B cell (primary cell): ENCODE results near the gene ATP5PB. TPM values are rescaled to one million over a fixed set of nuclear protein-coding genes. Genes with fewer than 3 reads are reported as not detected.

Experiments
- polyA plus RNA-seq: library from polyadenylated mRNA; depleted of rRNA; stranded (reverse); fragments of >200 nt; gene quantifications from 2 replicates; pipeline ENCODE4 v1.2.3, GENCODE V29; 2012
- small RNA-seq: library from RNA; depleted of rRNA; stranded (forward); fragments of <200 nt; gene quantifications from one replicate; pipeline ENCODE3, GENCODE V24; 2012; ENCODE audit warnings: low replicate concordance, low read depth; ENCODE audit not compliant: insufficient read length
- total RNA-seq, 2 donors: library from RNA; stranded (reverse); fragments of 120-200 nt in 1 of 2; gene quantifications; 1 replicate in 1 of 2; 2 replicates in 1 of 2; pipeline versions ENCODE4 v1.2.3 to v1.2.4, GENCODE V29; 2013 to 2022

ATP5PB gene
- total and polyA plus RNA-seq, 2 donors (not counting 1 experiment from before 2014, with no cell fraction given): 81.2 to 110 TPM

Small RNAs within 50 kb of the gene (small RNA-seq; reads per million reads assigned to genes)
- not detected for gene RF00019
- gene RNU6-792P: not detected

Other genes with a start within 250 kb of the ATP5PB start
- gene DENND2D, start 248.8 kb upstream of the ATP5PB start, total RNA-seq: 102 and 111 TPM in 2 replicates
- gene DENND2D, start 248.8 kb upstream of the ATP5PB start, polyA plus RNA-seq: 40.1 and 48.0 TPM in 2 replicates
- 6.8 and 9.2 TPM in 2 replicates for gene CHI3L2, start 221.8 kb upstream of the ATP5PB start, total RNA-seq
- gene CHI3L2, start 221.8 kb upstream of the ATP5PB start, polyA plus RNA-seq: 30.3 and 31.5 TPM in 2 replicates
- gene CHIA, start 158.6 kb upstream of the ATP5PB start, total RNA-seq: not detected in 2 replicates
- not detected in 2 replicates for gene CHIA, start 158.6 kb upstream of the ATP5PB start, polyA plus RNA-seq
- 3.3 and 5.4 TPM in 2 replicates for gene OVGP1, start 21.7 kb upstream of the ATP5PB start, total RNA-seq
- gene OVGP1, start 21.7 kb upstream of the ATP5PB start, polyA plus RNA-seq: 8.8 and 14.2 TPM in 2 replicates
- 40.5 and 41.4 TPM in 2 replicates for gene WDR77, start 208 bp upstream of the ATP5PB start, total RNA-seq
- 65.0 and 85.5 TPM in 2 replicates for gene WDR77, start 208 bp upstream of the ATP5PB start, polyA plus RNA-seq
- gene C1orf162, start 24.5 kb downstream of the ATP5PB start, total RNA-seq: 46.3 and 47.6 TPM in 2 replicates
- 64.8 and 91.3 TPM in 2 replicates for gene C1orf162, start 24.5 kb downstream of the ATP5PB start, polyA plus RNA-seq
- gene ADORA3, start 54.2 kb downstream of the ATP5PB start, total RNA-seq: 0.39 TPM in 1 of 2 replicates, not detected in the other
- gene ADORA3, start 54.2 kb downstream of the ATP5PB start, polyA plus RNA-seq: 0.04 and 0.17 TPM in 2 replicates
- not detected in 2 replicates for gene TMIGD3, start 54.2 kb downstream of the ATP5PB start, total RNA-seq
- gene TMIGD3, start 54.2 kb downstream of the ATP5PB start, polyA plus RNA-seq: 0.19 TPM in 1 of 2 replicates, not detected in the other
- 74.6 and 75.3 TPM in 2 replicates for gene RAP1A, start 170.3 kb downstream of the ATP5PB start, total RNA-seq
- gene RAP1A, start 170.3 kb downstream of the ATP5PB start, polyA plus RNA-seq: 32.6 and 39.8 TPM in 2 replicates